ENCODE data around the gene SEPTIN7. TPM values are rescaled to one million over a fixed set of nuclear protein-coding genes. Genes with fewer than 3 reads are reported as not detected.

SEPTIN7 gene
- total RNA-seq, 2 experiments from 2014 or later, result 231 to 235 TPM

GRCh38 chr7:35817930-35818329 is 17.1 kb downstream of the SEPTIN7 start:
- intact Hi-C loops (cut with micrococcal nuclease), result no loop called here
- Mint-ChIP-seq H3K36me3 (ENCODE audit: low read depth) (peaks cover 63% of the 10 kb centered on the region), H3K27ac (peak overlapping the region; percentile 91), H3K4me3 (peak overlapping the region; percentile 9), H3K9me3 (peaks cover 28% of the 10 kb centered on the region), H3K27me3 (no peaks in the 10 kb centered on the region), H3K4me1 (ENCODE audit: low read depth) (peaks cover 77% of the 10 kb centered on the region)
- POLR2A ChIA-PET, result no interaction called here
- TF ChIP-seq CTCF (IDR thresholded peaks at IDR 0.05), result no peak
- no peak for ATAC-seq
- CTCF ChIA-PET, result no interaction called here
- no peak for DNase-seq

GRCh38 chr7:35818513-35818912 is 17.7 kb downstream of the SEPTIN7 start:
- no peaks in the 10 kb centered on the region for H3K27me3 Mint-ChIP-seq
- H3K27ac Mint-ChIP-seq, result peak overlapping the region; percentile 91
- ChIA-PET POLR2A (interaction anchor here (1.5 to 3.4 kb wide), 2 partner anchors 18 to 95 kb away, joined by 5 to 19 read pairs; partner anchors contain the start of gene SEPTIN7), CTCF (no interaction called here)
- DNase-seq (no peak), ATAC-seq (peak; percentile 41)
- H3K4me3 Mint-ChIP-seq, result peak overlapping the region; percentile 44
- intact Hi-C loops (cut with micrococcal nuclease), result no loop called here
- peaks cover 63% of the 10 kb centered on the region for H3K36me3 Mint-ChIP-seq (ENCODE audit: low read depth)
- H3K9me3 Mint-ChIP-seq, result peaks cover 30% of the 10 kb centered on the region
- H3K4me1 Mint-ChIP-seq (ENCODE audit: low read depth), result peaks cover 72% of the 10 kb centered on the region
- TF ChIP-seq CTCF (IDR thresholded peaks at IDR 0.05), result no peak

GRCh38 chr7:35819310-35819709 is 18.5 kb downstream of the SEPTIN7 start:
- no peak for ATAC-seq
- ChIA-PET POLR2A (interaction anchor here (0.7 to 3.4 kb wide), 4 partner anchors 9 to 96 kb away, joined by 3 to 19 read pairs (median 4); partner anchors contain the start of gene SEPTIN7), CTCF (interaction anchor here (1.1 to 1.5 kb wide), 5 partner anchors 17 to 110 kb away, joined by 3 to 4 read pairs (median 3); partner anchors contain the start of gene SEPTIN7)
- peaks cover 30% of the 10 kb centered on the region for H3K9me3 Mint-ChIP-seq
- H3K27ac Mint-ChIP-seq, result peak overlapping the region; percentile 91
- intact Hi-C loops (cut with micrococcal nuclease), result no loop called here
- no peaks in the 10 kb centered on the region for H3K27me3 Mint-ChIP-seq
- no peak overlapping the region for H3K4me3 Mint-ChIP-seq
- peaks cover 61% of the 10 kb centered on the region for H3K36me3 Mint-ChIP-seq (ENCODE audit: low read depth)
- peaks cover 68% of the 10 kb centered on the region for H3K4me1 Mint-ChIP-seq (ENCODE audit: low read depth)
- TF ChIP-seq CTCF (IDR thresholded peaks at IDR 0.05), result no peak
- DNase-seq, result no peak

- TF ChIP-seq CTCF (IDR thresholded peaks at IDR 0.05), result no peak
- ChIA-PET CTCF (interaction anchor here (1.0 to 1.5 kb wide), 6 partner anchors 18 to 110 kb away, joined by 3 to 4 read pairs (median 3); partner anchors contain the start of gene SEPTIN7), POLR2A (interaction anchor here (1.0 to 3.4 kb wide), 2 partner anchors 8 to 20 kb away, joined by 3 to 19 read pairs; partner anchors contain the start of gene SEPTIN7)
- Mint-ChIP-seq H3K27ac (peak overlapping the region; percentile 91), H3K9me3 (peaks cover 28% of the 10 kb centered on the region), H3K4me1 (ENCODE audit: low read depth) (peaks cover 65% of the 10 kb centered on the region), H3K4me3 (no peak overlapping the region), H3K36me3 (ENCODE audit: low read depth) (peaks cover 56% of the 10 kb centered on the region), H3K27me3 (no peaks in the 10 kb centered on the region)
- no peak for ATAC-seq
- no peak for DNase-seq
- intact Hi-C loops (cut with micrococcal nuclease), result no loop called here
Measured at GRCh38 chr7:35819954-35820703, 19.3 kb downstream of the SEPTIN7 start.

- intact Hi-C loops (cut with micrococcal nuclease), result no loop called here
- H3K27me3 Mint-ChIP-seq, result no peaks in the 10 kb centered on the region
- H3K9me3 Mint-ChIP-seq, result peaks cover 25% of the 10 kb centered on the region
- ATAC-seq (no peak), DNase-seq (no peak)
- POLR2A ChIA-PET, result interaction anchor here (3.4 kb wide), 1 partner anchor 20 kb away, joined by 19 read pairs; the partner anchor contains the start of gene SEPTIN7
- no peak for TF ChIP-seq CTCF (IDR thresholded peaks at IDR 0.05)
- H3K36me3 Mint-ChIP-seq (ENCODE audit: low read depth), result peaks cover 50% of the 10 kb centered on the region
- CTCF ChIA-PET, result interaction anchor here (1.0 to 1.4 kb wide), 4 partner anchors 16 to 86 kb away, joined by 3 to 4 read pairs (median 4); no protein-coding TSS in a partner anchor
- peaks cover 60% of the 10 kb centered on the region for H3K4me1 Mint-ChIP-seq (ENCODE audit: low read depth)
- H3K4me3 Mint-ChIP-seq, result no peak overlapping the region
- H3K27ac Mint-ChIP-seq, result no peak overlapping the region
Measured at GRCh38 chr7:35820858-35821257, 20.0 kb downstream of the SEPTIN7 start.

All from activated CD8-positive, alpha-beta T cell treated with anti-CD3 and anti-CD28 coated beads for 36 hours (primary cell).